ENCODE measurements around the gene CTXN1.

Gene CTXN1

DNA sequence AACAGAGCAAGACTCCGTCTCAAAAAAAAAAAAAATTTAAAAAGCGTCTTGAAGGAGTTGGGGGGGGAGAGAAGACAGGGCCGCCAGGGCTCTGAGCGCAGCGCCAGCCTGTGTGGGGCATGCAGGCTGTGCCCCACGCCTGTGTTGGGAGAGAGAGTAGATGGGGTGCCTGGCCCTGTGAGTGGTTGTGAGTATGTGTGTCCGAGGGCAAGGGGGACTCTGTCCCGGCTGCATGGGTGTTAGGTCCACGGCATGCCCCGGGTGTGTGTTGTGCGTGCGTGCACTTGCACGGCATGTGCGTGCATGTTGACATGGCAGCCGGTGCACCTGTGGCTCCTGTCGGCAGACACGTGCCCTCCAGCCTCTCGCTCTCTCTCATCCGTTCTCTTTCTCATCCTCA is 18.8 kb downstream of the CTXN1 start:
- no peak for TF ChIP-seq CTCF (IDR thresholded peaks at IDR 0.05; ENCODE audit: insufficient read depth, low read depth, low read length, missing control alignments)
- H3K4me3 ChIP-seq (ENCODE audit: low read length), result no peak overlapping the region
- DNase-seq (ENCODE audit: low read depth), result no peak

- no peak for TF ChIP-seq CTCF (IDR thresholded peaks at IDR 0.05; ENCODE audit: insufficient read depth, low read depth, low read length, missing control alignments)
- DNase-seq (ENCODE audit: low read depth), result no peak
- no peak overlapping the region for H3K4me3 ChIP-seq (ENCODE audit: low read length)
Measured at GRCh38 chr19:7905859-7906258, 20.1 kb downstream of the CTXN1 start.

GRCh38 chr19:7905268-7905667 is 20.7 kb downstream of the CTXN1 start:
- H3K4me3 ChIP-seq (ENCODE audit: low read length), result peak overlapping the region; percentile 88
- no peak for DNase-seq (ENCODE audit: low read depth)
- TF ChIP-seq CTCF (IDR thresholded peaks at IDR 0.05; ENCODE audit: insufficient read depth, low read depth, low read length, missing control alignments), result no peak

DNA sequence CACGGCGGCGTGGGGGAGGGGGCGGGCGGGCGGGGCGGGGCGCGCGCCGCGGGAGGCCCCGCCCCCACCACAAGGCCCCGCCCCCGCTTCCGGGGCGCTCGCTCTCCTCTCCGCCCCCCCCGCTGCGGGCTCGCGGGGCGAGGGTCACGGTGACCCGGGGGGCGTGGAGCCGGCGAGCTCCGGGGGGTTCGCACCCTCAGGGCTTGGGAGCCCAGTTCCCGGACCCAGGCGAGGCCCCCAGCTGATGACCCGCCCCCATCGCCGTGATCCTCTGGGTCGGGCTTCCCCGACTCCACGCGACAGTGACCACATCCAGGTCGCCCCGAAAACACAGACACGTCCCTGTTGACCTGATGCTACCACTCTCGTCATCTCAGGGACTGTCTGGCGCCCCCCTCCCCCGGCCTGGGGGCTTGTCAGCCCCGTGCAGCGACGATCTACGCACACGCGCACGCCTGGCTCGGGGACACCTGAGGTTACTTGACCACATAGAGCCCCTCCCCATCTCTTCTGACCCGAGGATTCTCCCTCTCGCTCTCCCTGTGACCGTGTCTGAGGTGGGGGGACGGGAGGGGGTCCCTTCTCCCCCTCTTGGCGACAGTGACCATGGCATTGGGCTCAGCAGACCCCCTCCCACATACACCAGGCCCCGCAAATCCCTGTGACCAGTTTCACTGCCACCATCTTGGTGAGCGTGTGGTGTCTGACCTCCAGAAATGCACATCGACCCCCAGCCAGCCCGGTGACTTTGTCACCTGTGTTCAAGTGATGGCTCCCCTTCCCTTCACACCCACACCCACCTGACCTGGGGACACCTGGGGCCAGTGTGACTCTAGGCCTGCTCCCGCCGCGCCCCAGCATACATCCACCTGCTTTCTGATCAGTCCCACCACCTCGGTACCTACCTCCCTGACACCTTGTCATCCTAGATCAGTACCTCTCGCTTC is 21.6 kb downstream of the CTXN1 start:
- peak overlapping the region; percentile 88 for H3K4me3 ChIP-seq (ENCODE audit: low read length)
- TF ChIP-seq CTCF (IDR thresholded peaks at IDR 0.05; ENCODE audit: insufficient read depth, low read depth, low read length, missing control alignments), result no peak
- no peak for DNase-seq (ENCODE audit: low read depth)

DNA sequence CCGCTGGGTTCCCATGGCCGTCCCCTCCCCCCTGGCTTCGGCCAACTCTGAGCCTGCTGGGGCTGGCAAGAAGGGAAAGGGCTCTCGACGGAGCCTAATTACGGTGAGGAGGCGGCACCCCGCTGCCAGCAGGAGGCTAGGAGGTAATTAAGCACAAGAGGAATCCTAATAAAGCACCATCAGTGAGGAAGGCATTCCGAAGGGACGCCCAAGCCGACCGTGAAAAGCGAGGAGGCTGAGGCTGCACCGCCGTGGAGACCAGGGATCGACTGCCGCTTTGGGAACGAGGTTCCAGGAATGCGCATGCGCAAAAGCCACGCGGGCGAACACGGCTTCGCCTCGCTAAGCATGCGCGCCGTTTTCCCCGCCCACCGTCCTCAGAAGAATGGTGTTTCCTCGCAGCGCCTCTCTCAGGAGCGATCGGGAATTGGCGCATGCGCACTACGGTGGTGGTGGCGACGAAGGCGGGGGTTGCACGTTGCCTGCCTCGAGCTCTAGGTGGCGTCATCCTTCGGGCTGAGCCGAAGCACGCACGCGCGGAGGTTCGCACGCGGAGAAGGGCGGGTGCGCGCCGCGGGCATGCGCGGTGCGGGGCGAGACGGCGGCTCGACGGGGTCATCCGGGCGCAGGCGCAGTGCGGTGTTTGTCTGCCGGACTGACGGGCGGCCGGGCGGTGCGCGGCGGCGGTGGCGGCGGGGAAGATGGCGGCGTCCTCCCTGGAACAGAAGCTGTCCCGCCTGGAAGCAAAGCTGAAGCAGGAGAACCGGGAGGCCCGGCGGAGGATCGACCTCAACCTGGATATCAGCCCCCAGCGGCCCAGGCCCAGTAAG is 22.5 kb downstream of the CTXN1 start, which contains the start of gene MAP2K7:
Gene MAP2K7 (plus strand): TSS at position 634 of the 830 bp plus-strand sequence. CDS start 68 bp downstream, at position 702.
- peak; percentile 53 for TF ChIP-seq CTCF (IDR thresholded peaks at IDR 0.05; ENCODE audit: insufficient read depth, low read depth, low read length, missing control alignments)
- H3K4me3 ChIP-seq (ENCODE audit: low read length), result peak within 1 kb of the TSS; percentile 92
- peak; percentile 98 for DNase-seq (ENCODE audit: low read depth)

DNA sequence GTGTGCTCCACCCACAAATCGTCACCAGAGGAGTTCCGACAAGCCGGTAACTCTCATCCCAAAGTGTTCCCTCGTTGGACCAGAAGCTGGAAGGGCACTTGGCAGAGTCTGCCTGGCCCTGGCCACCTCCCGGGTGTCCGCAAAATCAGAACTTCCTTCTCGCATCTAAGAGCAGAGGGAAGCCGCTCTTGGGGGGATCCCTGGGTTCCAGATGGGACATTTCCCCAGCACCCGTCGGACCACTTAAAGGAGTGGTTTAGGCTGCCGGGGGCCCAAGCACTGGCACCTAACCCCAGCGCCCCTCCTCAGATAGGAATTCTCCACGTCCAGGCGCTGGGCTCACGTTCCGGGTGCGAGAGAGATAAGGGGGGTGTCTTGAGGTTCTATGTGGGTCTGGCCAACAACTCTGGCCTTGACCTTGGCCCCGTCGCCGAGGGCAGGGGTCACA is 23.1 kb downstream of the CTXN1 start:
- DNase-seq (ENCODE audit: low read depth), result peak; percentile 51
- TF ChIP-seq CTCF (IDR thresholded peaks at IDR 0.05; ENCODE audit: insufficient read depth, low read depth, low read length, missing control alignments), result no peak
- H3K4me3 ChIP-seq (ENCODE audit: low read length), result peak overlapping the region; percentile 92

All from epithelial cell of esophagus (primary cell).